ENCODE results near the gene RREB1.

DNA sequence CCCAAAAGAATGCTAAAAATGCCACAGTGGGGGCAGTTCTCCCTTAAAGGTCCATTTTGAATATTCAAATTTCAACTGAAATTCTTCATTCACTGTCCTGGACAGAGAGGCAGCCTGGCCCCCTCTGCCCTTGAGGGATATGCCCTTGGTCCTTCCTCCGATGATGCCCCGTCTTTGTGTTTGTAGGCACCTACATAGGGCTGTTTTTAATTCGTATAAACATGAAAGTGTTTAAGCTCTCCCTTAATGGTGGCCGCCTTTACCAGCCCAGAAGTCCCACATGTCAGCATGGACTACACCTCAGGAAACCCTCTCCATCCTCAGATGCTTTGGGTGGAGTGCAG is 135.0 kb downstream of the RREB1 start:
- TF ChIP-seq, protein P1, sequence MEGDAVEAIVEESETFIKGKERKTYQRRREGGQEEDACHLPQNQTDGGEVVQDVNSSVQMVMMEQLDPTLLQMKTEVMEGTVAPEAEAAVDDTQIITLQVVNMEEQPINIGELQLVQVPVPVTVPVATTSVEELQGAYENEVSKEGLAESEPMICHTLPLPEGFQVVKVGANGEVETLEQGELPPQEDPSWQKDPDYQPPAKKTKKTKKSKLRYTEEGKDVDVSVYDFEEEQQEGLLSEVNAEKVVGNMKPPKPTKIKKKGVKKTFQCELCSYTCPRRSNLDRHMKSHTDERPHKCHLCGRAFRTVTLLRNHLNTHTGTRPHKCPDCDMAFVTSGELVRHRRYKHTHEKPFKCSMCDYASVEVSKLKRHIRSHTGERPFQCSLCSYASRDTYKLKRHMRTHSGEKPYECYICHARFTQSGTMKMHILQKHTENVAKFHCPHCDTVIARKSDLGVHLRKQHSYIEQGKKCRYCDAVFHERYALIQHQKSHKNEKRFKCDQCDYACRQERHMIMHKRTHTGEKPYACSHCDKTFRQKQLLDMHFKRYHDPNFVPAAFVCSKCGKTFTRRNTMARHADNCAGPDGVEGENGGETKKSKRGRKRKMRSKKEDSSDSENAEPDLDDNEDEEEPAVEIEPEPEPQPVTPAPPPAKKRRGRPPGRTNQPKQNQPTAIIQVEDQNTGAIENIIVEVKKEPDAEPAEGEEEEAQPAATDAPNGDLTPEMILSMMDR (IDR thresholded peaks at IDR 0.05) = no peak
- no peak for TF ChIP-seq POLR2AphosphoS5 (IDR thresholded peaks at IDR 0.05)
- TF ChIP-seq EP300 (IDR thresholded peaks at IDR 0.05) = no peak

Data from suprapubic skin (tissue), 4 donors.